HepG2 (cell line): ENCODE results near the gene APBB2. TPM values are rescaled to one million over a fixed set of nuclear protein-coding genes. Genes with fewer than 3 reads are reported as not detected.

Experiments
- ATAC-seq: fragments of 200-7000 bp; cut with Tn5 transposase; 3 replicates; pipeline ENCODE4 v1.9.1; 2020; ENCODE audit warnings: mild to moderate bottlenecking, moderate library complexity
- BruUV-seq: library from RNA; stranded (reverse); fragments of 400-500 nt; replicated peaks from 2 replicates; lab custom pipeline; 2021; lab: Mats Ljungman, UMichigan
- CTCF ChIA-PET: fragments of 300-600 bp; formaldehyde crosslinking; extraction: SDS; loops from one replicate; lab custom pipeline; 2021; ENCODE audit warnings: low total read pairs, inconsistent platforms, low intra/inter-chr PET ratio; lab: Yijun Ruan, JAX
- POLR2A ChIA-PET: fragments of 350-600 bp; sonication (Branson Sonifier 250); formaldehyde crosslinking; loops from one replicate; lab custom pipeline; 2020; ENCODE audit warnings: antibody characterized with exemption, inconsistent platforms; lab: Yijun Ruan, JAX
- DNase-seq: peaks from one replicate; pipeline ENCODE4 v3.0.0-alpha.2; 2015; ENCODE audit warnings: low spot score
- FAIRE-seq: peaks from 3 replicates; lab custom pipeline; 2011; peaks lifted over from hg19 to GRCh38; lab: Jason Lieb, UNC
- H2AFZ ChIP-seq: one replicate; pipeline ENCODE4 v1.6.1; 2011; ENCODE audit warnings: low read length, inconsistent platforms
- H3K27ac ChIP-seq: fragments of 300-600 bp; 3 replicates; pipeline ENCODE4 v1.8.0; 2011; ENCODE audit warnings: mixed run types, mild to moderate bottlenecking, mixed read lengths, low read length, inconsistent platforms; ENCODE audit not compliant: insufficient read depth; ENCODE audit errors: extremely low read length
- H3K27me3 ChIP-seq, 2 experiments: fragments of 200-600 bp in 1 of 2; 2 replicates in 1 of 2; 3 replicates in 1 of 2; pipeline versions ENCODE4 v1.6.0 to v1.8.0; 2011; ENCODE audit warnings: low read length in 2 of 2, mild to moderate bottlenecking in 2 of 2, moderate library complexity in 2 of 2, inconsistent platforms in 1 of 2; ENCODE audit not compliant: insufficient read depth in 2 of 2, control insufficient read depth in 1 of 2
- H3K36me3 ChIP-seq, 2 experiments: fragments of 200-600 bp in 1 of 2; replicated peaks in 1 of 2; 2 replicates in 1 of 2; 3 replicates in 1 of 2; pipeline versions ENCODE4 v1.5.1 to v1.8.0; 2011; ENCODE audit warnings: low read length in 2 of 2, inconsistent platforms in 1 of 2; ENCODE audit not compliant: insufficient read depth in 2 of 2, control insufficient read depth in 1 of 2
- H3K4me1 ChIP-seq: 2 replicates; pipeline ENCODE4 v1.5.1; 2012; ENCODE audit warnings: low read length, inconsistent platforms; ENCODE audit not compliant: insufficient read depth
- H3K4me2 ChIP-seq: 2 replicates; pipeline ENCODE4 v1.6.0; 2011; ENCODE audit warnings: low read depth, low read length, inconsistent platforms
- H3K4me3 ChIP-seq, 3 experiments: fragments of 200-600 bp in 1 of 3; sonication (generic), shearing (Covaris generic) in 1 of 3; replicated peaks in 1 of 3; 2 replicates each; pipeline ENCODE4 v1.5.1; 2011 to 2016; ENCODE audit warnings: low read length in 3 of 3, inconsistent platforms in 2 of 3, low read depth in 2 of 3, mild to moderate bottlenecking in 2 of 3, control low read depth in 1 of 3, mixed read lengths in 1 of 3; ENCODE audit not compliant: insufficient read depth in 1 of 3
- H3K79me2 ChIP-seq: one replicate; pipeline ENCODE4 v1.6.1; 2011; ENCODE audit warnings: low read length, inconsistent platforms; ENCODE audit not compliant: insufficient read depth
- H3K9ac ChIP-seq: 2 replicates; pipeline ENCODE4 v1.6.0; 2011; ENCODE audit warnings: mild to moderate bottlenecking, low read depth, low read length, inconsistent platforms; ENCODE audit not compliant: insufficient read depth
- H3K9me3 ChIP-seq: 2 replicates; pipeline ENCODE4 v1.5.1; 2012; ENCODE audit warnings: mild to moderate bottlenecking, low read length
- H4K20me1 ChIP-seq: 2 replicates; pipeline ENCODE4 v1.6.0; 2011; ENCODE audit warnings: inconsistent platforms, mild to moderate bottlenecking, low read length, moderate library complexity; ENCODE audit not compliant: insufficient read depth
- ARHGAP35 ChIP-seq: sonication (generic); formaldehyde crosslinking; IDR thresholded peaks from 2 replicates; pipeline ENCODE4 v1.9.0; 2022; ENCODE audit warnings: mild to moderate bottlenecking, inconsistent platforms, moderate library complexity, missing genetic modification reagents, borderline replicate concordance
- CBX5 ChIP-seq: sonication (generic); formaldehyde crosslinking; IDR thresholded peaks from 2 replicates; pipeline ENCODE4 v1.4.0; 2020; ENCODE audit warnings: missing genetic modification reagents, borderline replicate concordance
- CEBPB ChIP-seq: IDR thresholded peaks from 2 replicates; pipeline ENCODE4 v1.6.1; 2011; ENCODE audit warnings: low read depth, low read length, improper control_type of control experiment, borderline replicate concordance
- HNF1A ChIP-seq, 2 experiments: sonication (generic) in 1 of 2; formaldehyde crosslinking in 1 of 2; IDR thresholded peaks; 2 replicates each; pipeline versions ENCODE4 v1.4.0 to v1.6.1; 2016 to 2020; ENCODE audit warnings: borderline replicate concordance in 1 of 2, low read depth in 1 of 2, mild to moderate bottlenecking in 1 of 2, missing genetic modification reagents in 1 of 2
- HNRNPH1 ChIP-seq: fragments of 200-400 bp; formaldehyde crosslinking; optimal IDR thresholded peaks from 2 replicates; pipeline ENCODE3; 2017; ENCODE audit warnings: mild to moderate bottlenecking, low read depth, low read length
- HNRNPUL1 ChIP-seq: fragments of 200-400 bp; formaldehyde crosslinking; IDR thresholded peaks from 2 replicates; pipeline ENCODE4 v1.6.1; 2017; ENCODE audit warnings: low read depth, mild to moderate bottlenecking, low read length, moderate library complexity
- HOXA9 ChIP-seq: sonication (generic); formaldehyde crosslinking; IDR thresholded peaks from 2 replicates; pipeline ENCODE4 v1.8.1; 2022; ENCODE audit warnings: missing genetic modification reagents, mild to moderate bottlenecking, moderate library complexity, borderline replicate concordance
- MAFF ChIP-seq: IDR thresholded peaks from 2 replicates; pipeline ENCODE4 v1.6.1; 2011; ENCODE audit warnings: low read depth, low read length, improper control_type of control experiment
- MEF2D ChIP-seq: sonication (generic); formaldehyde crosslinking; IDR thresholded peaks from 2 replicates; pipeline ENCODE4 v1.5.1; 2020; ENCODE audit warnings: mild to moderate bottlenecking, missing genetic modification reagents
- MYPOP ChIP-seq: sonication (generic); formaldehyde crosslinking; IDR thresholded peaks from 2 replicates; pipeline ENCODE4 v1.8.1; 2023; ENCODE audit warnings: mild to moderate bottlenecking, moderate library complexity, missing genetic modification reagents
- PRDM10 ChIP-seq: sonication (generic); formaldehyde crosslinking; IDR thresholded peaks from 2 replicates; pipeline ENCODE4 v1.4.0; 2020; ENCODE audit warnings: low read depth, missing genetic modification reagents
- ZNF337 ChIP-seq: sonication (generic); formaldehyde crosslinking; IDR thresholded peaks from 2 replicates; pipeline ENCODE4 v1.5.1; 2020; ENCODE audit warnings: missing genetic modification reagents, low read depth, mild to moderate bottlenecking, borderline replicate concordance
- ZNF513 ChIP-seq: sonication (generic); formaldehyde crosslinking; conservative IDR thresholded peaks from 2 replicates; pipeline ENCODE4 v1.5.0; 2020; ENCODE audit warnings: missing genetic modification reagents
- ZNF589 ChIP-seq: sonication (generic); formaldehyde crosslinking; conservative IDR thresholded peaks from 2 replicates; pipeline ENCODE4 v1.8.0; 2022; ENCODE audit warnings: mild to moderate bottlenecking, moderate library complexity, missing genetic modification reagents
- WGBS: methylation state at CpG from one replicate; pipeline ENCODE4 v1.1.6; 2017; ENCODE audit warnings: low lambda C conversion rate; 5-methylcytosine and 5-hydroxymethylcytosine counted together
- in situ Hi-C: cut with HindIII; loops from 2 replicates; pipeline ENCODE4 v1.10.0; 2017; ENCODE audit warnings: low pct_unique_long_range_greater_than_20kb; ENCODE audit not compliant: extremely low pct_ligation_motif_present
- intact Hi-C: fragments of 100-400 bp; cut with micrococcal nuclease; formaldehyde crosslinking; loops from one replicate; pipeline ENCODE4 v1.10.0; 2022; ENCODE audit not compliant: unreplicated experiment
- polyA plus RNA-seq, 8 experiments: library from polyadenylated mRNA; depleted of rRNA in 3 of 8; stranded (reverse) in 7 of 8; unstranded in 1 of 8; fragments of >200 nt; fragmentation: Illumina TruSeq in 4 of 8; extraction: Trizol in 4 of 8; gene quantifications; 2 replicates each; pipeline versions ENCODE4 v1.2.1 to v1.2.3, GENCODE V29; 2011 to 2016; ENCODE audit warnings: low read depth in 4 of 8, missing spikeins in 1 of 8, mixed read lengths in 1 of 8; ENCODE audit not compliant: insufficient read depth in 1 of 8
- total RNA-seq, 5 experiments: library from RNA; depleted of rRNA; stranded (reverse); fragments of >200 nt; fragmentation: Illumina TruSeq; extraction: Trizol; gene quantifications; 2 replicates each; pipeline ENCODE4 v1.2.3, GENCODE V29; 2016; ENCODE audit warnings: low read depth in 1 of 5

APBB2 gene
- total and polyA plus RNA-seq, 2 of the 13 experiments (the other 11 are each of a cell fraction or from before 2014, with no cell fraction given), result 11.7 to 17.0 TPM

- 87% methylated on average over 2 of the region's 2 CpGs for WGBS
- ChIA-PET POLR2A (no interaction called here), CTCF (no interaction called here)
- no peaks in the 10 kb centered on the region for H3K36me3 ChIP-seq
- peaks cover 2% of the 10 kb centered on the region for H3K79me2 ChIP-seq
- no peak overlapping the region for H3K27ac ChIP-seq
- H3K4me1 ChIP-seq, result peaks cover 52% of the 10 kb centered on the region
- no peak for FAIRE-seq
- H3K4me3 ChIP-seq, result no peak overlapping the region
- no peak for DNase-seq
- no peaks in the 10 kb centered on the region for H4K20me1 ChIP-seq
- ATAC-seq, result no peak
- in situ Hi-C loops (no loop called here), intact Hi-C loops (no loop called here)
- no TSS peak for BruUV-seq
- no peak overlapping the region for H2AFZ ChIP-seq
- H3K4me2 ChIP-seq, result no peak overlapping the region
- no peaks in the 10 kb centered on the region for H3K27me3 ChIP-seq
- no peaks in the 10 kb centered on the region for H3K9me3 ChIP-seq
- H3K9ac ChIP-seq, result no peak overlapping the region
- TF ChIP-seq ARHGAP35 (CRISPR knock-in tag) (no peak), ZNF337 (CRISPR knock-in tag) (no peak), PRDM10 (CRISPR knock-in tag) (no peak), CEBPB (no peak), HOXA9 (CRISPR knock-in tag) (no peak), HNRNPH1 (no peak), MAFF (no peak), ZNF513 (CRISPR knock-in tag) (no peak), MEF2D (CRISPR knock-in tag) (no peak), HNF1A (IDR thresholded peaks at IDR 0.05; ENCODE audit: low read depth) (no peak), HNF1A (CRISPR knock-in tag; IDR thresholded peaks at IDR 0.05; ENCODE audit: borderline replicate concordance) (no peak), MYPOP (CRISPR knock-in tag) (no peak), ZNF589 (CRISPR knock-in tag) (no peak), HNRNPUL1 (no peak), CBX5 (CRISPR knock-in tag) (no peak)
These were observed 78.5 kb downstream of the APBB2 start for GRCh38 chr4:41135801-41136200.
